ENCODE measurements around the gene SRP68.

The SRP68 gene

DNA sequence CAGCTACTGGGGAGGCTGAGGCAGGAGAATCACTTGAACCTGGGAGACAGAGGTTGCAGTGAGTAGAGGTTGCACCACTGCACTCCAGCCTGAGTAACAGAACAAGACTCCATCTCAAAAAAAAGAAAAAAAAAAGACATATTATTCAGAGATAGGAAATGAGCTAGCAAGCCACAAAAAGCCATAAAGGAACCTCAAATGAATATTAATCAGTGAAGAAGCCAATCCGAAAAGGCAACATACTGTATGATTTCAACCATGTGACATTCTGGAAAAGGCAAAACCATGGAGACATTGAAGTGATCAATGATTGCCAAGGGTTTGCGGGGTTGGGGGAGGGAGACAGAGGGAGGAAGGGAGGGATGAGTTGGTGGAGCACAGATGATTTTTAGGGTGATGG is 39.6 kb upstream of the SRP68 start:
- POLR2A ChIA-PET = no interaction called here
- CTCF ChIA-PET = interaction anchor here (0.6 to 2.9 kb wide), 7 partner anchors 8 to 191 kb away, joined by 3 to 14 read pairs (median 4); no protein-coding TSS in a partner anchor
- no peak for DNase-seq (ENCODE audit: extremely low spot score)
- TF ChIP-seq, protein P1, sequence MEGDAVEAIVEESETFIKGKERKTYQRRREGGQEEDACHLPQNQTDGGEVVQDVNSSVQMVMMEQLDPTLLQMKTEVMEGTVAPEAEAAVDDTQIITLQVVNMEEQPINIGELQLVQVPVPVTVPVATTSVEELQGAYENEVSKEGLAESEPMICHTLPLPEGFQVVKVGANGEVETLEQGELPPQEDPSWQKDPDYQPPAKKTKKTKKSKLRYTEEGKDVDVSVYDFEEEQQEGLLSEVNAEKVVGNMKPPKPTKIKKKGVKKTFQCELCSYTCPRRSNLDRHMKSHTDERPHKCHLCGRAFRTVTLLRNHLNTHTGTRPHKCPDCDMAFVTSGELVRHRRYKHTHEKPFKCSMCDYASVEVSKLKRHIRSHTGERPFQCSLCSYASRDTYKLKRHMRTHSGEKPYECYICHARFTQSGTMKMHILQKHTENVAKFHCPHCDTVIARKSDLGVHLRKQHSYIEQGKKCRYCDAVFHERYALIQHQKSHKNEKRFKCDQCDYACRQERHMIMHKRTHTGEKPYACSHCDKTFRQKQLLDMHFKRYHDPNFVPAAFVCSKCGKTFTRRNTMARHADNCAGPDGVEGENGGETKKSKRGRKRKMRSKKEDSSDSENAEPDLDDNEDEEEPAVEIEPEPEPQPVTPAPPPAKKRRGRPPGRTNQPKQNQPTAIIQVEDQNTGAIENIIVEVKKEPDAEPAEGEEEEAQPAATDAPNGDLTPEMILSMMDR (IDR thresholded peaks at IDR 0.05; ENCODE audit: control extremely low read depth, extremely low read depth, low read depth, missing control alignments) = no peak

GRCh38 chr17:76107509-76107908 is 35.2 kb upstream of the SRP68 start:
- DNase-seq (ENCODE audit: extremely low spot score) = no peak
- TF ChIP-seq, protein P1 (IDR thresholded peaks at IDR 0.05; ENCODE audit: control extremely low read depth, extremely low read depth, low read depth, missing control alignments) = peak; percentile 34
- ChIA-PET POLR2A (no interaction called here), CTCF (interaction anchor here (1.0 to 2.6 kb wide), 5 partner anchors 8 to 182 kb away, joined by 3 to 12 read pairs (median 5); no protein-coding TSS in a partner anchor)

GRCh38 chr17:76106703-76107102 is 34.4 kb upstream of the SRP68 start:
- no peak for DNase-seq (ENCODE audit: extremely low spot score)
- ChIA-PET CTCF (interaction anchor here (1.0 to 3.0 kb wide), 9 partner anchors 9 to 187 kb away, joined by 3 to 12 read pairs (median 6); no protein-coding TSS in a partner anchor), POLR2A (no interaction called here)
- TF ChIP-seq, protein P1 (IDR thresholded peaks at IDR 0.05; ENCODE audit: control extremely low read depth, extremely low read depth, low read depth, missing control alignments) = no peak

- ChIA-PET POLR2A (no interaction called here), CTCF (interaction anchor here (1.2 to 3.0 kb wide), 5 partner anchors 11 to 175 kb away, joined by 3 to 18 read pairs (median 12); no protein-coding TSS in a partner anchor)
- TF ChIP-seq, protein P1 (IDR thresholded peaks at IDR 0.05; ENCODE audit: control extremely low read depth, extremely low read depth, low read depth, missing control alignments) = no peak
- DNase-seq (ENCODE audit: extremely low spot score) = no peak
Observed at GRCh38 chr17:76104896-76105231, 32.5 kb upstream of the SRP68 start.

DNA sequence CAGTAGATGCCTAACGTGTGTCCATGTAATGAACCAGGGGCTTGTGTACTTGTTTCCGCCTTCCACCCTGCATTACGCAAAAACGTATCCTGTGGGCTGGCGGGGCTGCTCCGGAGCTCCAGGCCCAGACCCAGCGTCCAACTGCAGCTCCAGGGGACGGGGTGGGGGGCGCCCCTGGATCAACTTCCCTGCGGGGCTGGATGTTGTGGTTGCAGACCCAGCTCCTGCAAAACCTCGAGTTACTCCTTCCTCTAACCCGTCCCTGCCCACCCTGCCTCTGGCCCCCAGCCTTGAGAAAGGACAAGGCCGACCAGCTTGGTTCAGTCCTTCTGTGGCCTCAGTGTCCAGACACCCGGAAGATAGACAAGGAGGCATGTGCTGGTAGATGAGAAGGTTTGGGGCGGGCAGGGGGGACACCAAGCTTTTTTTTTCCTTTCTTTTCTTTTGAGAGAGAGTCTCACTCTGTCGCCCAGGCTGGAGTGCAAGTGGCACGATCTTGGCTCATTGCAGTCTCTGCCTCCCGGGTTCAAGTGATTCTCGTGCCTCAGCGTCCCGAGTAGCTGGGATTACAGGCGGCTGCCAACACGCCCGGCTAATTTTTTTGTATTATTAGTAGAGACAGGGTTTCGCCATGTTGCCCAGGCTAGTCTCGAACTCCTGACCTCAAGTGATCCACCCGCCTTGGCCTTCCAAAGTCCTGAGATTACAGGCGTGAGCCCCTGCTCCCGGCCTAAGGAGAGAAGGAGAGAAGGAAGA is 32.0 kb upstream of the SRP68 start:
- ChIA-PET CTCF (interaction anchor here (1.0 to 3.0 kb wide), 8 partner anchors 11 to 294 kb away, joined by 3 to 18 read pairs (median 6); no protein-coding TSS in a partner anchor), POLR2A (no interaction called here)
- TF ChIP-seq, protein P1 (IDR thresholded peaks at IDR 0.05; ENCODE audit: control extremely low read depth, extremely low read depth, low read depth, missing control alignments) = no peak

GRCh38 chr17:76103274-76104139 is 31.2 kb upstream of the SRP68 start, which contains the start of gene EXOC7:
EXOC7 (minus strand) TSS chr17:76103787; CDS start chr17:76103692, 95 bp downstream.
- TF ChIP-seq, protein P1 (IDR thresholded peaks at IDR 0.05; ENCODE audit: control extremely low read depth, extremely low read depth, low read depth, missing control alignments) = no peak
- POLR2A ChIA-PET = interaction anchor here (0.7 kb wide), 1 partner anchor 178 kb away, joined by 3 read pairs; no protein-coding TSS in a partner anchor
- peak; percentile 99 for DNase-seq (ENCODE audit: extremely low spot score)
- CTCF ChIA-PET = interaction anchor here (1.0 to 3.0 kb wide), 11 partner anchors 12 to 295 kb away, joined by 3 to 18 read pairs (median 4); no protein-coding TSS in a partner anchor

More for the DNA sequence above, 32.0 kb upstream of the SRP68 start:
- DNase-seq (ENCODE audit: extremely low spot score) = no peak

All from GM10248 (cell line).